ENCODE data around the gene MAP6.

Gene MAP6

GRCh38 chr11:75626889-75627529, 41.8 kb downstream of the MAP6 start:
- TF ChIP-seq CTCF (IDR thresholded peaks at IDR 0.05; ENCODE audit: extremely low read depth, insufficient read depth, missing control alignments), result no peak
- in situ Hi-C loops (cut with MboI; ENCODE audit: low pct_unique_long_range_greater_than_20kb, low sequenced_read_pairs, unreplicated experiment), result no loop called here
- no peak for DNase-seq (ENCODE audit: low spot score)

GRCh38 chr11:75625991-75626888, 42.6 kb downstream of the MAP6 start:
- in situ Hi-C loops (cut with MboI; ENCODE audit: low pct_unique_long_range_greater_than_20kb, low sequenced_read_pairs, unreplicated experiment), result no loop called here
- TF ChIP-seq CTCF (IDR thresholded peaks at IDR 0.05; ENCODE audit: extremely low read depth, insufficient read depth, missing control alignments), result no peak
- no peak for DNase-seq (ENCODE audit: low spot score)

- TF ChIP-seq CTCF (IDR thresholded peaks at IDR 0.05; ENCODE audit: extremely low read depth, insufficient read depth, missing control alignments), result no peak
- DNase-seq (ENCODE audit: low spot score), result no peak
- in situ Hi-C loops (cut with MboI; ENCODE audit: low pct_unique_long_range_greater_than_20kb, low sequenced_read_pairs, unreplicated experiment), result no loop called here
Observed at GRCh38 chr11:75625021-75625420, 43.8 kb downstream of the MAP6 start.

- in situ Hi-C loops (cut with MboI; ENCODE audit: low pct_unique_long_range_greater_than_20kb, low sequenced_read_pairs, unreplicated experiment), result no loop called here
- TF ChIP-seq CTCF (IDR thresholded peaks at IDR 0.05; ENCODE audit: extremely low read depth, insufficient read depth, missing control alignments), result no peak
- DNase-seq (ENCODE audit: low spot score), result no peak
Observed at GRCh38 chr11:75616281-75616680, 52.6 kb downstream of the MAP6 start.

GRCh38 chr11:75615751-75616150, 53.1 kb downstream of the MAP6 start:
- no peak for TF ChIP-seq CTCF (IDR thresholded peaks at IDR 0.05; ENCODE audit: extremely low read depth, insufficient read depth, missing control alignments)
- in situ Hi-C loops (cut with MboI; ENCODE audit: low pct_unique_long_range_greater_than_20kb, low sequenced_read_pairs, unreplicated experiment), result no loop called here

GRCh38 chr11:75611823-75612222, 57.0 kb downstream of the MAP6 start:
- TF ChIP-seq CTCF (IDR thresholded peaks at IDR 0.05; ENCODE audit: extremely low read depth, insufficient read depth, missing control alignments), result no peak
- in situ Hi-C loops (cut with MboI; ENCODE audit: low pct_unique_long_range_greater_than_20kb, low sequenced_read_pairs, unreplicated experiment), result no loop called here
- DNase-seq (ENCODE audit: low spot score), result no peak

More at GRCh38 chr11:75615751-75616150, 53.1 kb downstream of the MAP6 start:
- DNase-seq (ENCODE audit: low spot score), result no peak

Measured in GM13977 (cell line).